Measurements from ENCODE around the gene RING1. TPM values are rescaled to one million over a fixed set of nuclear protein-coding genes. Genes with fewer than 3 reads are reported as not detected.

Gene RING1
- total and polyA plus RNA-seq, 12 donors, result 26.5 to 35.1 (median 28.3) TPM

- WGBS, 2 donors, result 87 to 94% methylated on average over 17 of the region's 17 CpGs
- intact Hi-C loops (cut with DNase I), result no loop called here
These were observed 42.6 kb upstream of the RING1 start for GRCh38 chr6:33165581-33166258.

GRCh38 chr6:33166363-33166762 is 41.9 kb upstream of the RING1 start:
- WGBS, 2 donors, result 85 to 89% methylated on average over 6 of the region's 6 CpGs
- no peak for TF ChIP-seq CTCF (IDR thresholded peaks at IDR 0.05)
- H3K4me3 ChIP-seq, result no peak overlapping the region
- H3K4me1 ChIP-seq, result peaks cover 0 to 10% (median 7%) of the 10 kb centered on the region in 9 donors
- ATAC-seq (no peak), DNase-seq (no peak)
- H3K27ac ChIP-seq, result no peak overlapping the region
- intact Hi-C loops (cut with DNase I), result no loop called here
- no peaks in the 10 kb centered on the region for H3K27me3 ChIP-seq
- H3K9me3 ChIP-seq, result no peaks in the 10 kb centered on the region
- H3K36me3 ChIP-seq, result no peaks in the 10 kb centered on the region

More at GRCh38 chr6:33165581-33166258, 42.6 kb upstream of the RING1 start:
- H3K27me3 ChIP-seq, result no peaks in the 10 kb centered on the region
- no peak overlapping the region for H3K4me3 ChIP-seq
- no peak for DNase-seq
- H3K4me1 ChIP-seq, result peaks cover 0 to 17% (median 7%) of the 10 kb centered on the region in 9 donors
- H3K36me3 ChIP-seq, result no peaks in the 10 kb centered on the region
- H3K27ac ChIP-seq, result no peak overlapping the region
- H3K9me3 ChIP-seq, result no peaks in the 10 kb centered on the region
- ATAC-seq, result no peak
- TF ChIP-seq CTCF (IDR thresholded peaks at IDR 0.05), result no peak

DNA sequence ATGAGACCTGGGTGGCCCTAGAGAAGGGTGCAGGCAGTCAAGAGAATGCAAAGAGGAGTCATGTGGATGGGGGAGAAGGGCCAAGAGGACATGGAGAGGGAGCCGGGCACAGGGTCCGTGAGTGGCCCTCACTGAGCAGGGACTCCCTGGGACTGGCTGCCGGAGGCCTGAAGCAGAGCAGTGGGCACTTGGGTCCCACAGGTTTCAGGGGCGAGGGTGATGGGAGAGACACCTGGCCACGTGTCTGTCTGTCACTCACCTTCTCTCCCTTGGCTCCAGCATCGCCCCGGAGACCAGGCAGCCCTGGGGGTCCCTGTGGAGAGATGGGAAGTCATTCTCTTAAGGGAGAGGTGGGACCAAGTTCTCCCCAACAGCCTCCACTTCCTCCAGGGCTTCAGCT is 41.5 kb upstream of the RING1 start:
- ATAC-seq (no peak), DNase-seq (no peak)
- WGBS, 2 donors, result 74 to 86% methylated on average over 7 of the region's 7 CpGs
- H3K27ac ChIP-seq, result no peak overlapping the region
- H3K9me3 ChIP-seq, result no peaks in the 10 kb centered on the region
- intact Hi-C loops (cut with DNase I), result no loop called here
- H3K4me1 ChIP-seq, result peaks cover 0 to 8% (median 4%) of the 10 kb centered on the region in 9 donors
- H3K27me3 ChIP-seq, result no peaks in the 10 kb centered on the region
- no peaks in the 10 kb centered on the region for H3K36me3 ChIP-seq
- TF ChIP-seq CTCF (IDR thresholded peaks at IDR 0.05), result no peak
- H3K4me3 ChIP-seq, result no peak overlapping the region

- WGBS, 2 donors, result 89 to 92% methylated on average over 17 to 19 of the region's 19 CpGs
- no peak for DNase-seq
- no peaks in the 10 kb centered on the region for H3K9me3 ChIP-seq
- H3K36me3 ChIP-seq, result no peaks in the 10 kb centered on the region
- H3K4me3 ChIP-seq, result no peak overlapping the region
- no peaks in the 10 kb centered on the region for H3K4me1 ChIP-seq
- intact Hi-C loops (cut with DNase I), result no loop called here
- no peak for TF ChIP-seq CTCF (IDR thresholded peaks at IDR 0.05)
- no peak for ATAC-seq
- H3K27me3 ChIP-seq, result no peaks in the 10 kb centered on the region
- H3K27ac ChIP-seq, result no peak overlapping the region
These were observed 40.7 kb upstream of the RING1 start for GRCh38 chr6:33167374-33168283.

All from heart right ventricle (tissue), 16 donors.